ENCODE data around the gene ATN1.

ATN1 gene

DNA sequence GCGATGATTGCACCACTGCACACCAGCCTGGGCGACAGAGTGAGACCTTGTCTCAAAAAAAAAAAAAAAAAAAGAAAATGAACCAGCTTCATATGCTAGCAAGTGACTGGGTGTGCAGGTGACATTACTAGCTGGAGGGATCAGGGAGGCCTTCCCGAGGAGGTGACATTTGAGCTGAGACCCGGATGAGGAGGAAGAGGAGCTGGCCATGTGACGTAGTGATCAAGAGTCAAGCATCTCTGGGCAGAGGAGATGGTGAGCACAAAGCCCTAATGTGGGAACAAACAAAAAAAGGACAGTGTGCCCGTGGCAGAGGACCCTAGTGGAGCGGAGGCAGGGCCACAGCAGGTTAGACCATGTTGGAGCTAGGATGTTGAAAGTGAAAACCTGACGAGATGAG lies 19.9 kb downstream of the ATN1 start:
- Histone ChIP-seq H3K9me3 (ENCODE audit: control insufficient read depth, insufficient read depth, low read length) (no peaks in the 10 kb centered on the region), H3K4me2 (ENCODE audit: low read length) (no peak overlapping the region), H3K9me2 (replicated peaks; ENCODE audit: control insufficient read depth, low read length) (no peaks in the 10 kb centered on the region), H3K4me1 (ENCODE audit: control insufficient read depth, low read length) (peaks cover 83% of the 10 kb centered on the region), H4K20me1 (ENCODE audit: control insufficient read depth, insufficient read depth, low read depth, low read length) (peaks cover 4% of the 10 kb centered on the region; the same call in 1 of the 2 replicates), H3K79me2 (ENCODE audit: control insufficient read depth, low read length) (no peaks in the 10 kb centered on the region), H3K27me3 (ENCODE audit: control insufficient read depth, low read length) (peaks cover 30% of the 10 kb centered on the region), H3K4me3 (ENCODE audit: low read length) (no peak overlapping the region), H3K27ac (ENCODE audit: low read depth, low read length) (no peak overlapping the region), H3F3A (ENCODE audit: control insufficient read depth, insufficient read depth) (peaks cover 13% of the 10 kb centered on the region), H3K36me3 (ENCODE audit: control insufficient read depth, low read length) (no peaks in the 10 kb centered on the region)
- no peak for TF ChIP-seq EZH2phosphoT487 (IDR thresholded peaks at IDR 0.05; ENCODE audit: borderline replicate concordance, low read length)

DNA sequence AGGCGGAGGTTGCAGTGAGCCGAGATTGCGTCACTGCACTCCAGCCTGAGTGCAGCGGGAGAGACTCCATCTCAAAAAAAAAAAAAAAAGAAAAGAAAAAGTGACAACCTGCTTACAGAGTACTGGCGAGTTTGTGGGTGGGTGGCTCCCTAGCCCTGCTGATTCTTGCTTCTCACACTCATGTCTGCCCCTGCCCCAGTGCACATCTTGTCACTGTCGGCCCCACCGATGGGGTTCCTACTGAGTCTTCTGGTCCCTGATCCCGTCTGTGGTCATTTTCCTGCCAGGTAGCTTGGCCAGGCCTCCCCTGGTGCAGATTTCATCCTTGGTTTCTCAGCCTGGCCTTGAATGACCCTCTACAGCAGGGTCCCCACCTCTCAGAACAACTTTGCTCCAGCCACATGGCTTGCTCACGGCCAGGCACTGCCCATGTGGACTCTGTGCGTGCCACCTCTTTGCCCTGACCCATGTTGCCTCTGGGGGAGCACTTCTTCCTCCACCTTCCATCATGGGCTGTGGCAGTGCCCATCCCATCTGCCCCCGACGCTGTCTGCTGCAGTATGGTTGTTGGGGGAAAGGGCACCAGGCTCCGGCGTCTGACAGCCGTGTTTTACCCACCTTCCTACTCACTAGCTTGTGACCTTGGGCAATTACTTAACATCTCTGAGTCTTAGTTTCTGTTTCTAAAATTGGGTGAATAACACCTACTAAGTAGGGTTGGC lies 21.3 kb downstream of the ATN1 start:
- peaks cover 9% of the 10 kb centered on the region for H3F3A ChIP-seq (ENCODE audit: control insufficient read depth, insufficient read depth)
- peaks cover 36% of the 10 kb centered on the region for H3K27me3 ChIP-seq (ENCODE audit: control insufficient read depth, low read length)
- no peak overlapping the region for H3K4me3 ChIP-seq (ENCODE audit: low read length)
- no peaks in the 10 kb centered on the region for H3K36me3 ChIP-seq (ENCODE audit: control insufficient read depth, low read length)
- H3K27ac ChIP-seq (ENCODE audit: low read depth, low read length), result no peak overlapping the region
- H3K4me2 ChIP-seq (ENCODE audit: low read length), result no peak overlapping the region
- peaks cover 84% of the 10 kb centered on the region for H3K4me1 ChIP-seq (ENCODE audit: control insufficient read depth, low read length)
- peaks cover 10% of the 10 kb centered on the region; the same call in 1 of the 2 replicates for H4K20me1 ChIP-seq (ENCODE audit: control insufficient read depth, insufficient read depth, low read depth, low read length)
- no peaks in the 10 kb centered on the region for H3K9me2 ChIP-seq (replicated peaks; ENCODE audit: control insufficient read depth, low read length)
- TF ChIP-seq EZH2phosphoT487 (IDR thresholded peaks at IDR 0.05; ENCODE audit: borderline replicate concordance, low read length), result no peak
- TF ChIP-seq, protein P1, sequence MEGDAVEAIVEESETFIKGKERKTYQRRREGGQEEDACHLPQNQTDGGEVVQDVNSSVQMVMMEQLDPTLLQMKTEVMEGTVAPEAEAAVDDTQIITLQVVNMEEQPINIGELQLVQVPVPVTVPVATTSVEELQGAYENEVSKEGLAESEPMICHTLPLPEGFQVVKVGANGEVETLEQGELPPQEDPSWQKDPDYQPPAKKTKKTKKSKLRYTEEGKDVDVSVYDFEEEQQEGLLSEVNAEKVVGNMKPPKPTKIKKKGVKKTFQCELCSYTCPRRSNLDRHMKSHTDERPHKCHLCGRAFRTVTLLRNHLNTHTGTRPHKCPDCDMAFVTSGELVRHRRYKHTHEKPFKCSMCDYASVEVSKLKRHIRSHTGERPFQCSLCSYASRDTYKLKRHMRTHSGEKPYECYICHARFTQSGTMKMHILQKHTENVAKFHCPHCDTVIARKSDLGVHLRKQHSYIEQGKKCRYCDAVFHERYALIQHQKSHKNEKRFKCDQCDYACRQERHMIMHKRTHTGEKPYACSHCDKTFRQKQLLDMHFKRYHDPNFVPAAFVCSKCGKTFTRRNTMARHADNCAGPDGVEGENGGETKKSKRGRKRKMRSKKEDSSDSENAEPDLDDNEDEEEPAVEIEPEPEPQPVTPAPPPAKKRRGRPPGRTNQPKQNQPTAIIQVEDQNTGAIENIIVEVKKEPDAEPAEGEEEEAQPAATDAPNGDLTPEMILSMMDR (IDR thresholded peaks at IDR 0.05; ENCODE audit: low read depth, low read length, poor library complexity, severe bottlenecking), result peak; percentile 44
- no peaks in the 10 kb centered on the region for H3K79me2 ChIP-seq (ENCODE audit: control insufficient read depth, low read length)
- no peaks in the 10 kb centered on the region for H3K9me3 ChIP-seq (ENCODE audit: control insufficient read depth, insufficient read depth, low read length)

DNA sequence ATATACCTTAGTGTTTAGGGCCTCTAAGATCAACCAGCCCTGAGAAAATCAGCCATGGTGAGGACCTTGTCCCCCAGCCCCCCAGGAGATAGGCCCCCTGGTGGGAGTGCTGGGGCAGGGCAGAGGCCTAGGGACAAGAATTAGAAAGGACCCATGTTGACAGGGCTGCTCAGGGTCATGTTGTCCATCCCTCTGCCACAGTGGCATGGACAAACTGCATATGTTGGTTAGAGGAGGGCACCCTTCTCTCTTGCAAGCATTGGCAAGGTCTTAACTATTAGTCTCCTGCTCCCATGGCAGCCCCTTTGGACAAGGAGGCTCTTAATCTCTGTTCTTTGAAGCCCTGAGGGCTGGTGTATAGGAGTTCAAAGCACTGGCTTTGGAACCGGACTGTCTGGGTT lies 22.6 kb downstream of the ATN1 start:
- Histone ChIP-seq H4K20me1 (ENCODE audit: control insufficient read depth, insufficient read depth, low read depth, low read length) (peaks cover 10% of the 10 kb centered on the region; the same call in 1 of the 2 replicates), H3K36me3 (ENCODE audit: control insufficient read depth, low read length) (no peaks in the 10 kb centered on the region), H3K9me3 (ENCODE audit: control insufficient read depth, insufficient read depth, low read length) (no peaks in the 10 kb centered on the region), H3K4me1 (ENCODE audit: control insufficient read depth, low read length) (peaks cover 83% of the 10 kb centered on the region), H3K79me2 (ENCODE audit: control insufficient read depth, low read length) (no peaks in the 10 kb centered on the region), H3K9me2 (replicated peaks; ENCODE audit: control insufficient read depth, low read length) (no peaks in the 10 kb centered on the region), H3K4me2 (ENCODE audit: low read length) (peak overlapping the region; percentile 98), H3K4me3 (ENCODE audit: low read length) (peak overlapping the region; percentile 73), H3K27ac (ENCODE audit: low read depth, low read length) (0 out of 2 replicates have a peak overlapping the region, but pooled peaks have one; percentile 16), H3F3A (ENCODE audit: control insufficient read depth, insufficient read depth) (peaks cover 5% of the 10 kb centered on the region), H3K27me3 (ENCODE audit: control insufficient read depth, low read length) (peaks cover 48% of the 10 kb centered on the region)
- TF ChIP-seq, protein P1 (IDR thresholded peaks at IDR 0.05; ENCODE audit: low read depth, low read length, poor library complexity, severe bottlenecking), result peak; percentile 85
- TF ChIP-seq EZH2phosphoT487 (IDR thresholded peaks at IDR 0.05; ENCODE audit: borderline replicate concordance, low read length), result no peak

Data from DOHH2 (cell line).